HEK293 (cell line): Measurements from ENCODE around the gene MECR.

Experiments
- REPIN1 ChIP-seq: fragments of 450-650 bp; formaldehyde crosslinking; IDR thresholded peaks from 2 replicates; pipeline ENCODE4 v1.5.1; 2017; ENCODE audit warnings: missing biosample characterization, missing genetic modification characterization, low read depth
- TRIM28 ChIP-seq: IDR thresholded peaks from 2 replicates; pipeline ENCODE4 v1.6.1; 2011; ENCODE audit warnings: low read length, control low read depth, borderline replicate concordance
- WT1 ChIP-seq: fragments of 450-650 bp; formaldehyde crosslinking; IDR thresholded peaks from 2 replicates; pipeline ENCODE4 v1.5.1; 2016; ENCODE audit warnings: missing biosample characterization, missing genetic modification characterization
- ZFHX2 ChIP-seq: fragments of 450-650 bp; formaldehyde crosslinking; conservative IDR thresholded peaks from 2 replicates; pipeline ENCODE4 v1.5.1; 2016; ENCODE audit warnings: missing biosample characterization, missing genetic modification characterization
- ZNF133 ChIP-seq: fragments of 450-650 bp; formaldehyde crosslinking; IDR thresholded peaks from 2 replicates; pipeline ENCODE4 v1.5.1; 2016; ENCODE audit warnings: missing biosample characterization, missing genetic modification characterization
- ZNF146 ChIP-seq: fragments of 450-650 bp; formaldehyde crosslinking; IDR thresholded peaks from 2 replicates; pipeline ENCODE4 v1.5.1; 2016; ENCODE audit warnings: missing biosample characterization, missing genetic modification characterization
- ZNF24 ChIP-seq: fragments of 450-650 bp; formaldehyde crosslinking; IDR thresholded peaks from 2 replicates; pipeline ENCODE4 v1.5.1; 2016; ENCODE audit warnings: missing biosample characterization, missing genetic modification characterization
- ZNF473 ChIP-seq: fragments of 450-650 bp; formaldehyde crosslinking; IDR thresholded peaks from 2 replicates; pipeline ENCODE4 v1.5.1; 2017; ENCODE audit warnings: missing biosample characterization, missing genetic modification characterization
- ZNF510 ChIP-seq: fragments of 450-650 bp; formaldehyde crosslinking; IDR thresholded peaks from 2 replicates; pipeline ENCODE4 v1.5.1; 2018; ENCODE audit warnings: mild to moderate bottlenecking, missing genetic modification characterization, missing biosample characterization; ENCODE audit not compliant: insufficient replicate concordance
- ZXDB ChIP-seq: fragments of 450-650 bp; formaldehyde crosslinking; IDR thresholded peaks from 2 replicates; pipeline ENCODE4 v1.5.1; 2016; ENCODE audit warnings: missing biosample characterization, missing genetic modification characterization
- TF ChIP-seq, protein P1 (sequence below): fragments of 450-650 bp; formaldehyde crosslinking; IDR thresholded peaks from 2 replicates; pipeline ENCODE4 v1.5.1; 2016; ENCODE audit warnings: missing biosample characterization, missing genetic modification characterization

DNA sequence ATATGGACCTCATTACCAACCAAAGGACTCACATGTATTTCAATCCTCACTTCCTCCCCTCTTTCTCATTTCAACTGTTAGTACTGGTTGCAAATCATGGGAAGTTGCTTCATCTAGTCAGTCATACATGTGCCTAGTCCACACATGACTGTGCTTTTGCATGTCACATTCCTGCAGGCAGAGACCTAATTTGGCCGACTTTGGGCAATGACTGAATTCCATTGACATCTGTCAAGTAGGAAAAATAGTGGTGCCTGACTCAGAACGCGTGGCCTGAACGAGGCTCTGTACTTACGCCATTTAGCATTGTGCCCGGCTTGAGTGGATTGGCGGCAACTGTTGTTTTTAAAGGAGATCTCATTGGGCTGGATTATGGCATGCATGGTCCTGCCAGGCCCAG is 23.6 kb upstream of the MECR start:
- TF ChIP-seq, protein P1, sequence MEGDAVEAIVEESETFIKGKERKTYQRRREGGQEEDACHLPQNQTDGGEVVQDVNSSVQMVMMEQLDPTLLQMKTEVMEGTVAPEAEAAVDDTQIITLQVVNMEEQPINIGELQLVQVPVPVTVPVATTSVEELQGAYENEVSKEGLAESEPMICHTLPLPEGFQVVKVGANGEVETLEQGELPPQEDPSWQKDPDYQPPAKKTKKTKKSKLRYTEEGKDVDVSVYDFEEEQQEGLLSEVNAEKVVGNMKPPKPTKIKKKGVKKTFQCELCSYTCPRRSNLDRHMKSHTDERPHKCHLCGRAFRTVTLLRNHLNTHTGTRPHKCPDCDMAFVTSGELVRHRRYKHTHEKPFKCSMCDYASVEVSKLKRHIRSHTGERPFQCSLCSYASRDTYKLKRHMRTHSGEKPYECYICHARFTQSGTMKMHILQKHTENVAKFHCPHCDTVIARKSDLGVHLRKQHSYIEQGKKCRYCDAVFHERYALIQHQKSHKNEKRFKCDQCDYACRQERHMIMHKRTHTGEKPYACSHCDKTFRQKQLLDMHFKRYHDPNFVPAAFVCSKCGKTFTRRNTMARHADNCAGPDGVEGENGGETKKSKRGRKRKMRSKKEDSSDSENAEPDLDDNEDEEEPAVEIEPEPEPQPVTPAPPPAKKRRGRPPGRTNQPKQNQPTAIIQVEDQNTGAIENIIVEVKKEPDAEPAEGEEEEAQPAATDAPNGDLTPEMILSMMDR, result no peak
- TF ChIP-seq ZNF146 (tag by site-specific recombination) (no peak), ZXDB (tag by site-specific recombination) (no peak), ZFHX2 (tag by site-specific recombination) (no peak), TRIM28 (no peak), ZNF510 (tag by site-specific recombination) (no peak), ZNF133 (tag by site-specific recombination) (no peak), ZNF24 (no peak), ZNF473 (tag by site-specific recombination) (no peak), WT1 (tag by site-specific recombination) (no peak), REPIN1 (tag by site-specific recombination) (no peak)
